GM10266 (cell line): ENCODE results near the gene PPARD.
A peak's percentile ranks its signal among the peaks of the same experiment; 100 is the strongest.

ENCODE experiments used
- DNase-seq: peaks from one replicate; pipeline ENCODE4 v3.0.0; 2012; ENCODE audit errors: extremely low spot score
- TF ChIP-seq, protein P1 (sequence below): IDR thresholded peaks from 2 replicates; pipeline ENCODE4 v1.5.1; 2012; ENCODE audit warnings: mild to moderate bottlenecking, low read depth; ENCODE audit not compliant: control insufficient read depth, insufficient read depth; ENCODE audit errors: missing control alignments

PPARD gene

DNA sequence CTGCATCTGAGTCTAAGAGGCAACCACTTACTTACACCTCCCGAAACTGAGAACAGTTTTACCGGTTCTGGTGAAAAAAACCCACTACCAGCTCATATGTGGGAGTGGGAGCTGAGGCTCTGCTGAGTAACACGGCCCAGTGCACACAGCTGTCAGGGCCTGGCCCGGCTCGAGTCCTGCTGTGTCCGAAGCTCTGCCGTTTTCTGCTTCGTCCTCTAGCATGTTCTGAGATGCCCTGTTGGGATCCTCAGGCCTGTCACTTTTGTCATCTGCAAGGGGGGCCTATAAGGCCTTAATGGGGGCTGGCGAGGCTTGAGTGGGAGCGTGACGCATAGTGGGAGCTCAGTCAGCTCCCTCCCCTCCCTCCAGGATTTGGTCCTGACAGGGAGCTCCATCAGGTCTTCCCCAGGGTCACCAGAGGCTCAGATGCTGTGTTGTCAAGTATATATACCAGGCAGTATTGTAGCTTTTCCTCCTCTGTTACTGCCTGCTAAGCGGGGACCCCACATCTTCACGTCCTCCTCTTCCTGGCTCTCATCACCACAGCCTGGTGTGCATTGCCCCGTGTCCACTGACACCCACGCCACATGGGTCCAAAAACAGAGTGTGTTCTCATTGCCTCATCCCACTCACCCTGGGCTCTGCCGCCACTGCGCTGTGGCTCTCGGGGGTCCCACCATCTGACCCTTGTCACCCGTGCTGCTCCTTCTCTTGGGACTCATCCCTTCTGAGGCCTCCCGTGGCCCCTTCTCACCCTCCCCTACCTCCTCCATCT lies 64.5 kb downstream of the PPARD start:
- TF ChIP-seq, protein P1, sequence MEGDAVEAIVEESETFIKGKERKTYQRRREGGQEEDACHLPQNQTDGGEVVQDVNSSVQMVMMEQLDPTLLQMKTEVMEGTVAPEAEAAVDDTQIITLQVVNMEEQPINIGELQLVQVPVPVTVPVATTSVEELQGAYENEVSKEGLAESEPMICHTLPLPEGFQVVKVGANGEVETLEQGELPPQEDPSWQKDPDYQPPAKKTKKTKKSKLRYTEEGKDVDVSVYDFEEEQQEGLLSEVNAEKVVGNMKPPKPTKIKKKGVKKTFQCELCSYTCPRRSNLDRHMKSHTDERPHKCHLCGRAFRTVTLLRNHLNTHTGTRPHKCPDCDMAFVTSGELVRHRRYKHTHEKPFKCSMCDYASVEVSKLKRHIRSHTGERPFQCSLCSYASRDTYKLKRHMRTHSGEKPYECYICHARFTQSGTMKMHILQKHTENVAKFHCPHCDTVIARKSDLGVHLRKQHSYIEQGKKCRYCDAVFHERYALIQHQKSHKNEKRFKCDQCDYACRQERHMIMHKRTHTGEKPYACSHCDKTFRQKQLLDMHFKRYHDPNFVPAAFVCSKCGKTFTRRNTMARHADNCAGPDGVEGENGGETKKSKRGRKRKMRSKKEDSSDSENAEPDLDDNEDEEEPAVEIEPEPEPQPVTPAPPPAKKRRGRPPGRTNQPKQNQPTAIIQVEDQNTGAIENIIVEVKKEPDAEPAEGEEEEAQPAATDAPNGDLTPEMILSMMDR = no peak
- no peak for DNase-seq

GRCh38 chr6:35409245-35409644 lies 66.9 kb downstream of the PPARD start:
- no peak for DNase-seq
- TF ChIP-seq, protein P1 = no peak

GRCh38 chr6:35410131-35410530 lies 67.8 kb downstream of the PPARD start:
- DNase-seq = no peak
- TF ChIP-seq, protein P1 = no peak

DNA sequence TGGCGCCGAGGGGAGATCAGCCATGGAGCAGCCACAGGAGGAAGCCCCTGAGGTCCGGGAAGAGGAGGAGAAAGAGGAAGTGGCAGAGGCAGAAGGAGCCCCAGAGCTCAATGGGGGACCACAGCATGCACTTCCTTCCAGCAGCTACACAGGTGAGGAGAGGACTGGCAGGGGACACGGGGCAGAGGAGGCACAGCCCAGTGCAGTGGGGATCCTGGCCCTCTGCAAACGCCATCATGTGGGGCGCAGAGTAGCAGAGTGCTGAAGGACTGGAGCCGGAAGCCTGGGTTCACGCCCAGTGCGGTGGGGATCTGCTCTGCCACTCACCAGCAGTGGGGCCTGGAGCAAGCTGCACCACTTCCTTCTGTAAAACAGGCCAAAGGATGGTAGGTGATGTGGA lies 68.7 kb downstream of the PPARD start:
- no peak for DNase-seq
- TF ChIP-seq, protein P1 = no peak

- no peak for DNase-seq
- TF ChIP-seq, protein P1 = no peak
These were observed 69.7 kb downstream of the PPARD start for GRCh38 chr6:35412102-35412501.

DNA sequence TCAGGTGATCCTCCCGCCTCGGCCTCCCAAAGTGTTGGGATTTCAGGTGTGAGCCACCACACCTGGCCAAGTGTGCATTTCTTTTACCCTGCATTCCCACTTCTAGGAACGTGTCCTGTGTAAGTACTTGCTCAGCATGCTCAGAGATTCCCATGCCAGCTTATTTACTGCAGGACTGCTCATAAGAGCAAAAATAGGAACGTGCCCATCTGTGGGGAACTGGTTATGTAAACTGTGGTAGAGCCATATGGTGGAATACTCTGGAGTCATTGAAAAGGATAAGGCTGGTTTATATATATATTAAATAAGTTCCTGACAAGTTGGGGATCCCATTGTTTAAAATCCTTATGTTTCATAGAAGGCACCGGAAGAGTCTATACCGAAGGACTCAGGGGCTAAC lies 71.6 kb downstream of the PPARD start:
- DNase-seq = no peak
- TF ChIP-seq, protein P1 = no peak

DNA sequence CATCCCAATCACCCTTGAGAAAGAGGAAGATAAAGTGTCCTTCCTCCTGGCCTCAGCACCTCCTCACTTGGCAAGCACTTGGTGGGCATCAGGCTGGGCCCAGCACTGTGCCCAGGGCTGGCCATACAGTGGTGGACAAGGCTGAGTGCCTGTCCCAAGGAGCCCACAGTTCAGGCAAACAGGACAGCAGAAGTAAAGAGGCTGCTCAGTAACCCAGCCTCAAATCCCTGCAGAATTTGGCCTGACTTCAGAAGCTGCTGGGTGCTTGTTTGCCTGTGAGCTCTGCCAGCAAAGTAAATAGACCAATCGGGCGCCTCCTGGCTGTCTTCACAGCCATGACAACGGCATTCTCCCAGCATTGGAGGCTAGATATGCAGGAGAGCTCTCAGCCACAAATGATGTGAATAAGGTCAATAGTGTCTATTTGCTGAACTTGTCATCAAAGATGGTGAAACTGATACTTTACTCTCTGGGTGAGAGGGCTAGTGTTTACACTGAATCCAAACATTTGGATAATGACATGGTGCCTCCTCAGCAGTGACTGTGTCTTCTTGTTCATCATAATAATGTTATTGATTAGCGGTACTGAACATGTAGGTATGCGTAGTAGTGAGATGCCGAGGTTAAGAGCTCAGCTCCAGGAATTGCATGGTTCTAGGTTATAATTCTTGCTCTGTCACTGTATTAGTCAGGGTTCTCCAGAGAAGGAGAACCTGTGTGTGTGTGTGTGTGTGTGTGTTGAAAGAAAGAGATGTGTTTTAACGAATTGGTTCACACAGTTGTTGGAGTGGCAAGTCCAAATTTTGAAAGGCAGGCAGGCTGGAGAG lies 72.9 kb downstream of the PPARD start:
- TF ChIP-seq, protein P1 = peak; percentile 18
- no peak for DNase-seq
